HEK293T (cell line): Measurements from ENCODE around the gene SEMA3B.
"Not testable (repeated sequence)": the region's sequence is repeated elsewhere in the genome, so short reads cannot be mapped to it uniquely, and the experiment has no call there.

Experiments used
- CTCF ChIA-PET: fragments of 350-600 bp; formaldehyde crosslinking; extraction: SDS; loops from one replicate; lab custom pipeline; 2021; ENCODE audit warnings: antibody characterized with exemption, inconsistent platforms; lab: Yijun Ruan, JAX
- POLR2A ChIA-PET: fragments of 350-600 bp; formaldehyde crosslinking; extraction: SDS; loops from one replicate; lab custom pipeline; 2020; ENCODE audit warnings: antibody characterized with exemption, inconsistent platforms; lab: Yijun Ruan, JAX
- DNase-seq: peaks from one replicate; pipeline ENCODE4 v3.0.0; 2012; ENCODE audit warnings: mixed read lengths; ENCODE audit errors: extremely low spot score
- ARNT ChIP-seq: fragments of 450-650 bp; IDR thresholded peaks from 2 replicates; pipeline ENCODE4 v1.6.1; 2017; ENCODE audit warnings: mild to moderate bottlenecking
- BHLHE40 ChIP-seq: fragments of 450-650 bp; IDR thresholded peaks from 2 replicates; pipeline ENCODE4 v1.6.1; 2016; ENCODE audit warnings: mild to moderate bottlenecking, moderate library complexity, borderline replicate concordance
- CTBP1 ChIP-seq: fragments of 450-650 bp; IDR thresholded peaks from 2 replicates; pipeline ENCODE4 v1.6.1; 2016; ENCODE audit warnings: borderline replicate concordance
- ELF4 ChIP-seq: fragments of 450-650 bp; IDR thresholded peaks from 2 replicates; pipeline ENCODE4 v1.6.1; 2017; ENCODE audit warnings: antibody characterized with exemption
- FOXA1 ChIP-seq: fragments of 450-650 bp; IDR thresholded peaks from 2 replicates; pipeline ENCODE4 v1.6.1; 2016; ENCODE audit warnings: mild to moderate bottlenecking
- FOXK2 ChIP-seq: fragments of 450-650 bp; IDR thresholded peaks from 2 replicates; pipeline ENCODE4 v1.6.1; 2016; ENCODE audit warnings: mild to moderate bottlenecking
- FOXM1 ChIP-seq: fragments of 450-650 bp; IDR thresholded peaks from 2 replicates; pipeline ENCODE4 v1.6.1; 2017; ENCODE audit warnings: mild to moderate bottlenecking, borderline replicate concordance
- HDGF ChIP-seq: fragments of 450-650 bp; IDR thresholded peaks from 2 replicates; pipeline ENCODE4 v1.6.1; 2017; ENCODE audit warnings: antibody characterized with exemption, borderline replicate concordance
- L3MBTL2 ChIP-seq: fragments of 450-650 bp; conservative IDR thresholded peaks from 2 replicates; pipeline ENCODE4 v1.6.1; 2016; ENCODE audit warnings: mild to moderate bottlenecking
- LEF1 ChIP-seq: fragments of 450-650 bp; IDR thresholded peaks from 2 replicates; pipeline ENCODE4 v1.6.1; 2017; ENCODE audit warnings: mild to moderate bottlenecking, borderline replicate concordance
- NFRKB ChIP-seq: fragments of 450-650 bp; IDR thresholded peaks from 2 replicates; pipeline ENCODE4 v1.6.1; 2016; ENCODE audit warnings: mild to moderate bottlenecking, moderate library complexity
- PKNOX1 ChIP-seq: fragments of 450-650 bp; IDR thresholded peaks from 2 replicates; pipeline ENCODE4 v1.6.1; 2016
- SP1 ChIP-seq: fragments of 450-650 bp; IDR thresholded peaks from 2 replicates; pipeline ENCODE4 v1.6.1; 2017
- SUZ12 ChIP-seq: fragments of 450-650 bp; IDR thresholded peaks from 2 replicates; pipeline ENCODE4 v1.6.1; 2016; ENCODE audit warnings: mild to moderate bottlenecking
- TARDBP ChIP-seq: fragments of 450-650 bp; IDR thresholded peaks from 2 replicates; pipeline ENCODE4 v1.6.1; 2016
- ZNF384 ChIP-seq: fragments of 450-650 bp; IDR thresholded peaks from 2 replicates; pipeline ENCODE4 v1.6.1; 2016

Gene SEMA3B

GRCh38 chr3:50275996-50276761 is 7.2 kb downstream of the SEMA3B start:
- ChIA-PET CTCF (no interaction called here), POLR2A (interaction anchor here (0.8 to 1.0 kb wide), 2 partner anchors 16 to 17 kb away, joined by 3 read pairs; no protein-coding TSS in a partner anchor)
- DNase-seq, result no peak
- no peak for TF ChIP-seq L3MBTL2
- no peak for TF ChIP-seq FOXM1
- no peak for TF ChIP-seq LEF1
- TF ChIP-seq SP1, result no peak
- no peak for TF ChIP-seq PKNOX1
- TF ChIP-seq SUZ12, result no peak
- no peak for TF ChIP-seq BHLHE40
- TF ChIP-seq ARNT, result no peak

DNA sequence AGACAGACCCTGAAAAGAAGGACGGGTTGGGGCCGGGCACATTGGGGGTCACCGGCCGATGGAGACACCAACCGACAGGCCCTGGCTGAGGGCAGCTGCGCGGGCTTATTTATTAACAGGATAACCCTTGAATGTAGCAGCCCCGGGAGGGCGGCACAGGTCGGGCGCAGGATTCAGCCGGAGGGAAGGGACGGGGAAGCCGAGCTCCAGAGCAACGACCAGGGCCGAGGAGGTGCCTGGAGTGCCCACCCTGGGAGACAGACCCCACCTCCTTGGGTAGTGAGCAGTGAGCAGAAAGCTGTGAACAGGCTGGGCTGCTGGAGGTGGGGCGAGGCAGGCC is 7.8 kb downstream of the SEMA3B start:
- no peak for DNase-seq
- ChIA-PET POLR2A (interaction anchor here (0.6 to 1.0 kb wide), 3 partner anchors 15 to 61 kb away, joined by 3 read pairs; no protein-coding TSS in a partner anchor), CTCF (no interaction called here)
- no peak for TF ChIP-seq FOXM1
- TF ChIP-seq BHLHE40, result no peak
- no peak for TF ChIP-seq ELF4
- TF ChIP-seq PKNOX1, result no peak
- no peak for TF ChIP-seq FOXA1
- no peak for TF ChIP-seq SUZ12
- no peak for TF ChIP-seq LEF1
- no peak for TF ChIP-seq TARDBP
- TF ChIP-seq ZNF384, result no peak
- no peak for TF ChIP-seq NFRKB
- no peak for TF ChIP-seq HDGF
- no peak for TF ChIP-seq ARNT
- TF ChIP-seq L3MBTL2, result no peak
- TF ChIP-seq CTBP1, result no peak
- no peak for TF ChIP-seq FOXK2
- TF ChIP-seq SP1, result no peak

DNA sequence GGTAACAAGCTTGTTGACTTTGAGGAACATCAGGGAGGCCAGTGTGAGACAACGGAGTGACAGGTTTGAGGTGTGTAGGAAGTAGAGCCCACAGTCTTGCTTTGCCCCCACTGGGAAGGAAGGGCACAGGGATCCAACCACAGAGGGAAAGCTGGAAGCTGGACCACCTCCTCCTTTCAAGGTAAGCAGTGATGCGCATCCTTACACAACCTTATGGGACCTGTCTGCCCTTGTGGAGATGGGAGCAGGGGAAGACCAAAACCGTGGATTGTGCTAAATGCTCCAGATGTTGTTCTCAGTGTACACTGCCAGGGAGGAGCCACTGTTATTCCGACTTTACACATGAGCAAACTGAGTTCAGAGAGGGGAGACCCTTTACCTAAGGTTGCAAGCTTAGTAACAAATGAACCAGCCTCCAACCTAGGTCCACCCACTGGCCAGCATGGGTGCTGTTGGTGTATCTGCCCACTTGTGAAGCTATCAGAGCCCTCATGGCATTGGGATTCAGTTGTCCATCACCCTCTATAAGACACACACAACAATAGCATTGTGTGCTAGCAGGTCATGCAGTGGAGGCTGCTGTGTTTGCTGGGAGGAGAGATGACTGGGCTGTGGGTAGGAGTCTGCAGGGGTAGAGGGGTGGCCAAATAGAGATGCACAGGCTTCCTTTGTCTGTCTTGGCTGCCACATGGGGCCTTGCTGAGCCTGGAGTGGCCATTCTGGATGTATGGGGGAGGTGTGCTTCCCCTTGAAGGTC is 9.4 kb downstream of the SEMA3B start:
- DNase-seq, result no peak
- TF ChIP-seq ZNF384 (no peak), FOXM1 (no peak), BHLHE40 (no peak), SP1 (no peak), NFRKB (no peak), LEF1 (no peak), PKNOX1 (no peak), CTBP1 (no peak), HDGF (no peak), ARNT (no peak), FOXK2 (no peak), FOXA1 (no peak)
- CTCF ChIA-PET, result interaction anchor here (0.9 to 1.0 kb wide), 2 partner anchors 46 to 51 kb away, joined by 3 to 4 read pairs; no protein-coding TSS in a partner anchor
- POLR2A ChIA-PET, result interaction anchor here (1.0 to 1.4 kb wide), 4 partner anchors 11 to 59 kb away, joined by 3 to 5 read pairs (median 4); no protein-coding TSS in a partner anchor

DNA sequence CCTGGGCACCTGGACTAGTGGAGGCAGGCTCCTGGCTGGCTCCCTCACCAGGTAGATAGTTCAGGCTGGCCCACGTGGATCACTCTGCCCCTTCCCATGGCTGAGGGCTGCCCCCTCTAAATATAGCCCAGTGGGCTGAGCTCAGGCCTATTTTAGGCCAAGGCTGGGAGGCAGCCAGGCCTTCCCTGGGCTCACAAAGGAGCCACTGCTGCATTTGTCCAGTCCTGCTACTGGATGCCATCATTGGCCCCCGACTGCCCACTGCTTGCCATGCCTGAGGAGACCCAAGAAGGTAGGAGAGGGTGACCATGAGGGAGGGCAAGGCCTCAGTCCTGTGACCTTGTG is 9.9 kb downstream of the SEMA3B start, which contains the start of gene LSMEM2:
TSS of gene LSMEM2 (plus strand) at position 208 of the 345 bp plus-strand sequence. CDS start at position 235, 27 bp downstream.
- ChIA-PET POLR2A (interaction anchor here (1.2 to 1.4 kb wide), 2 partner anchors 11 to 19 kb away, joined by 3 to 4 read pairs; no protein-coding TSS in a partner anchor), CTCF (interaction anchor here (0.9 to 1.0 kb wide), 2 partner anchors 45 to 52 kb away, joined by 3 to 4 read pairs; no protein-coding TSS in a partner anchor)
- no peak for DNase-seq
- TF ChIP-seq SP1 (no peak), LEF1 (no peak), BHLHE40 (no peak), SUZ12 (no peak), FOXA1 (no peak), TARDBP (no peak)

DNA sequence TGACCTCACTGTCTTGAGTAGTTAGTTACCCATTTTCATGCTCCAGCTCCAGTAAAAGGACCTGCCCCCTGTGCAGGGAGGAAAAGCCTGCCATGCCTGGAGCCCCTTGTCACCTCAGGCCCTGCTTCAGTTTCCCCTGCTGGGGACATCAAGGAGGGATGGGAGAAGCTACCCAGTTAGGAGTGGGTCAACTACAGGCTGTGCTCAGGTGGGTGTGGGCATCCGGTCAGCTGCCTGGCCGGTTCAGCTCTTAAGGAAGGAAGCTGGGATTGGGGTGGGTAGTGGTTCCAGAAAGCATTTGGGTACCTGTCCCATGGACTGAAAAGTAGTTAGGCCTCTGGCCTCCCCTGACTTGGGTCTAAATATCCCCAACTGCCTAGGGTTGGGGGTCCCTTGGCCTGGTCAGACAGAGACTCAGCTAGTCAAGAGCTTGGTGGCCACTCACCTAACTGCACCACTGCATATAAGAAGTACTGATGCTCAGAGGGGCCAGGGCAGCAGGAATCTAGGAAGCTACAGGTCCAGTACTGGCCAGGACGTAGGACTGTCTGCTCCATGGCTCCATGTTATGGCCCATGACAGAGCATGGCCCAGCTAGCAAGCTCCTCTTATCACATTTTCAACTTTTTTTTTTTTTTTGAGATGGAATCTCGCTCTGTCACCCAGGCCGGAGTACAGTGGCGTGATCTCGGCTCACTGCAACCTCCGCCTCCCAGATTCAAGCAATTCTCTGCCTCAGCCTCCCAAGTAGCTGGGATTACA is 10.5 kb downstream of the SEMA3B start:
- CTCF ChIA-PET, result no interaction called here
- POLR2A ChIA-PET, result interaction anchor here (0.9 to 5.6 kb wide), 4 partner anchors 10 to 49 kb away, joined by 3 to 28 read pairs (median 4); partner anchors contain the start of genes IFRD2 and TUSC2
- TF ChIP-seq FOXM1, result no peak
- no peak for TF ChIP-seq ZNF384
- TF ChIP-seq PKNOX1, result no peak
- no peak for DNase-seq

GRCh38 chr3:50284121-50284520 is 15.2 kb downstream of the SEMA3B start:
- DNase-seq, CTCF ChIA-PET: not testable (repeated sequence)
- POLR2A ChIA-PET, result interaction anchor here (1.3 to 5.6 kb wide), 4 partner anchors 8 to 53 kb away, joined by 3 to 28 read pairs (median 4); partner anchors contain the start of genes HYAL3, IFRD2 and NAA80
